GM12878 (cell line): Measurements from ENCODE around the gene EPB41L1. TPM values are rescaled to one million over a fixed set of nuclear protein-coding genes. Genes with fewer than 3 reads are reported as not detected.
A peak's percentile ranks its signal among the peaks of the same experiment; 100 is the strongest.

Experiments
- BHLHE40 ChIP-seq, 2 experiments: fragments of 450-650 bp in 1 of 2; IDR thresholded peaks; 2 replicates each; pipeline ENCODE4 v1.6.1; 2011 to 2017; ENCODE audit warnings: low read depth in 2 of 2, borderline replicate concordance in 1 of 2, improper control_type of control experiment in 1 of 2, low read length in 1 of 2, mild to moderate bottlenecking in 1 of 2
- CBFB ChIP-seq: IDR thresholded peaks from 2 replicates; pipeline ENCODE4 v1.6.1; 2016; ENCODE audit warnings: antibody characterized with exemption, low read depth
- EP300 ChIP-seq, 2 experiments: fragments of 150-350 bp in 1 of 2; IDR thresholded peaks; 2 replicates each; pipeline ENCODE4 v1.6.1; 2011 to 2012; ENCODE audit warnings: low read depth in 2 of 2, low read length in 2 of 2, borderline replicate concordance in 1 of 2, improper control_type of control experiment in 1 of 2, inconsistent platforms in 1 of 2; ENCODE audit not compliant: control insufficient read depth in 1 of 2
- LARP7 ChIP-seq: fragments of 450-650 bp; IDR thresholded peaks from 2 replicates; pipeline ENCODE4 v1.6.1; 2017; ENCODE audit warnings: mild to moderate bottlenecking
- PAX5 ChIP-seq: IDR thresholded peaks from 2 replicates; pipeline ENCODE4 v1.6.1; 2011; ENCODE audit warnings: low read depth, low read length, borderline replicate concordance
- POLR2A ChIP-seq: IDR thresholded peaks from 2 replicates; pipeline ENCODE4 v1.6.1; 2011; ENCODE audit warnings: low read depth, mild to moderate bottlenecking, low read length
- POU2F2 ChIP-seq: IDR thresholded peaks from 3 replicates; pipeline ENCODE4 v1.6.1; 2011; ENCODE audit warnings: low read depth, mild to moderate bottlenecking, low read length, borderline replicate concordance
- RUNX3 ChIP-seq: IDR thresholded peaks from 2 replicates; pipeline ENCODE4 v1.6.1; 2012; ENCODE audit warnings: low read length, inconsistent platforms
- SREBF1 ChIP-seq: IDR thresholded peaks from 2 replicates; pipeline ENCODE4 v1.6.1; 2012; ENCODE audit warnings: mild to moderate bottlenecking, low read length
- SUPT20H ChIP-seq: IDR thresholded peaks from 2 replicates; pipeline ENCODE4 v1.6.1; 2011; ENCODE audit warnings: low read depth, mild to moderate bottlenecking, low read length, moderate library complexity, borderline replicate concordance; ENCODE audit not compliant: control insufficient read depth
- TBL1XR1 ChIP-seq: IDR thresholded peaks from 2 replicates; pipeline ENCODE4 v1.6.1; 2012; ENCODE audit warnings: low read depth, low read length, improper control_type of control experiment
- WRNIP1 ChIP-seq: IDR thresholded peaks from 2 replicates; pipeline ENCODE4 v1.6.1; 2011; ENCODE audit warnings: low read depth, low read length, improper control_type of control experiment, borderline replicate concordance
- ZNF207 ChIP-seq: fragments of 450-650 bp; IDR thresholded peaks from 2 replicates; pipeline ENCODE4 v1.6.1; 2014; ENCODE audit warnings: antibody characterized with exemption, mild to moderate bottlenecking, borderline replicate concordance
- polyA plus RNA-seq, 11 experiments: library from polyadenylated mRNA; depleted of rRNA in 4 of 11; unstranded in 6 of 11; stranded (reverse) in 5 of 11; fragments of >200 nt; fragmentation: Nextera tagmentation in 4 of 11; fragmentation: Illumina TruSeq in 1 of 11; extraction: Ambion mirVana in 4 of 11; extraction: Trizol in 1 of 11; gene quantifications; 1 replicate in 1 of 11; 2 replicates in 10 of 11; pipeline versions ENCODE4 v1.2.1 to v1.2.3, GENCODE V29; 2011 to 2016; ENCODE audit warnings: inconsistent platforms in 2 of 11, missing spikeins in 2 of 11, low read depth in 1 of 11
- total RNA-seq, 4 experiments: library from RNA; depleted of rRNA in 3 of 4; stranded (reverse); fragments of >200 nt in 3 of 4; fragmentation: Illumina TruSeq in 1 of 4; extraction: Trizol in 1 of 4; gene quantifications; 2 replicates each; pipeline versions ENCODE4 v1.2.1 to v1.2.3, GENCODE V29; 2013 to 2021
- TF ChIP-seq, protein P1 (sequence below), 3 experiments: IDR thresholded peaks in 2 of 3; conservative IDR thresholded peaks in 1 of 3; 2 replicates each; pipeline ENCODE4 v1.5.1; 2011; ENCODE audit warnings: low read depth in 3 of 3, low read length in 3 of 3, mild to moderate bottlenecking in 3 of 3, control low read depth in 2 of 3, moderate library complexity in 2 of 3, inconsistent platforms in 1 of 3, mixed read lengths in 1 of 3; ENCODE audit not compliant: control insufficient read depth in 2 of 3, insufficient read depth in 1 of 3; ENCODE audit errors: extremely low read depth in 1 of 3
- TF ChIP-seq, protein P2 (sequence below): IDR thresholded peaks from 2 replicates; pipeline ENCODE4 v1.6.1; 2012; ENCODE audit warnings: low read length, inconsistent platforms
- TF ChIP-seq, protein P3 (sequence below): fragments of 450-650 bp; formaldehyde crosslinking; IDR thresholded peaks from 2 replicates; pipeline ENCODE4 v1.4.0; 2020; ENCODE audit warnings: mild to moderate bottlenecking, moderate library complexity
- TF ChIP-seq, protein P4 (sequence below): IDR thresholded peaks from 2 replicates; pipeline ENCODE4 v1.6.1; 2011; ENCODE audit warnings: low read depth, low read length, improper control_type of control experiment, borderline replicate concordance
- TF ChIP-seq, protein P5 (sequence below): fragments of 450-650 bp; IDR thresholded peaks from 2 replicates; pipeline ENCODE4 v1.6.1; 2017; ENCODE audit warnings: low read depth, mild to moderate bottlenecking, moderate library complexity
- TF ChIP-seq, protein P6 (sequence below): fragments of 450-650 bp; IDR thresholded peaks from 2 replicates; pipeline ENCODE4 v1.6.1; 2014; ENCODE audit warnings: mild to moderate bottlenecking

The EPB41L1 gene
- total and polyA plus RNA-seq, 10 of the 15 experiments (the other 5 are each of a cell fraction or from before 2014, with no cell fraction given), result 0.08 to 3.2 (median 0.31) TPM

DNA sequence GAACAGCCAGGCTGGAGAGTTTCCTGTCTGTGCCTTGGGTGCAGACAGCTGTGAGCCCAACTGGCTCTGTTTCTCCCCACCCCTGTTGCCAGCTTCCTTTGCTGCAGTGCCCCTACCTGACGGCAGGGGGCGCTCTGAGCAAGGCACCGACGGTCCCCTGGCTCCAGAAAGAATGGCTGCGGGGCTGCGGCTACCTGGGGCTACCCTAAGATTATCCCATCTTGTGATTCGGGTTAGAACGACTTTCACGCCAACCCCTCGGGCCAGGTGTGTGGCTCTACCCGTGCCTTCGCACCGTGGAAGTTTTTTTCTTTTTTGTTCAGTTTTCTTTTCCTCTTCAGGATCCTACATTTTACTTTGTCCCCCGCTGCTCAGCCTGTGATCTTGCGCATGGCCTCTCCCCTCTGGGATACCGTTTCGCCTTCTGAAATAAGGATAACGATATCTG is 48.4 kb downstream of the EPB41L1 start (continued):
- TF ChIP-seq, protein P1, sequence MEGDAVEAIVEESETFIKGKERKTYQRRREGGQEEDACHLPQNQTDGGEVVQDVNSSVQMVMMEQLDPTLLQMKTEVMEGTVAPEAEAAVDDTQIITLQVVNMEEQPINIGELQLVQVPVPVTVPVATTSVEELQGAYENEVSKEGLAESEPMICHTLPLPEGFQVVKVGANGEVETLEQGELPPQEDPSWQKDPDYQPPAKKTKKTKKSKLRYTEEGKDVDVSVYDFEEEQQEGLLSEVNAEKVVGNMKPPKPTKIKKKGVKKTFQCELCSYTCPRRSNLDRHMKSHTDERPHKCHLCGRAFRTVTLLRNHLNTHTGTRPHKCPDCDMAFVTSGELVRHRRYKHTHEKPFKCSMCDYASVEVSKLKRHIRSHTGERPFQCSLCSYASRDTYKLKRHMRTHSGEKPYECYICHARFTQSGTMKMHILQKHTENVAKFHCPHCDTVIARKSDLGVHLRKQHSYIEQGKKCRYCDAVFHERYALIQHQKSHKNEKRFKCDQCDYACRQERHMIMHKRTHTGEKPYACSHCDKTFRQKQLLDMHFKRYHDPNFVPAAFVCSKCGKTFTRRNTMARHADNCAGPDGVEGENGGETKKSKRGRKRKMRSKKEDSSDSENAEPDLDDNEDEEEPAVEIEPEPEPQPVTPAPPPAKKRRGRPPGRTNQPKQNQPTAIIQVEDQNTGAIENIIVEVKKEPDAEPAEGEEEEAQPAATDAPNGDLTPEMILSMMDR (IDR thresholded peaks at IDR 0.05 in 2 of 3, conservative IDR thresholded peaks at IDR 0.05 in 1 of 3; ENCODE audit: control insufficient read depth in 2 of 3, extremely low read depth in 1 of 3, insufficient read depth in 1 of 3, low read depth in 3 of 3, low read length in 3 of 3), result peak; percentile 95 to 100 (median 99); a peak in 5 of 6 replicates
- TF ChIP-seq EP300 (IDR thresholded peaks at IDR 0.05; ENCODE audit: borderline replicate concordance in 1 of 2, control insufficient read depth in 1 of 2, low read depth in 2 of 2, low read length in 2 of 2) (no peak), SUPT20H (no peak), POLR2A (no peak), PAX5 (0 out of 2 replicates have a peak, but pooled peaks have one; percentile 14), CBFB (no peak), POU2F2 (0 out of 3 replicates have a peak, but pooled peaks have one; percentile 15), BHLHE40 (IDR thresholded peaks at IDR 0.05; ENCODE audit: borderline replicate concordance in 1 of 2, low read depth in 2 of 2, low read length in 1 of 2) (0 out of 4 replicates have a peak, but pooled peaks of 1 of the 2 experiments have one; percentile 22), WRNIP1 (0 out of 2 replicates have a peak, but pooled peaks have one; percentile 38), RUNX3 (no peak), LARP7 (no peak), TBL1XR1 (peak; percentile 23; the same call in 1 of the 2 replicates), SREBF1 (no peak), ZNF207 (0 out of 2 replicates have a peak, but pooled peaks have one; percentile 26)
- TF ChIP-seq, protein P2, sequence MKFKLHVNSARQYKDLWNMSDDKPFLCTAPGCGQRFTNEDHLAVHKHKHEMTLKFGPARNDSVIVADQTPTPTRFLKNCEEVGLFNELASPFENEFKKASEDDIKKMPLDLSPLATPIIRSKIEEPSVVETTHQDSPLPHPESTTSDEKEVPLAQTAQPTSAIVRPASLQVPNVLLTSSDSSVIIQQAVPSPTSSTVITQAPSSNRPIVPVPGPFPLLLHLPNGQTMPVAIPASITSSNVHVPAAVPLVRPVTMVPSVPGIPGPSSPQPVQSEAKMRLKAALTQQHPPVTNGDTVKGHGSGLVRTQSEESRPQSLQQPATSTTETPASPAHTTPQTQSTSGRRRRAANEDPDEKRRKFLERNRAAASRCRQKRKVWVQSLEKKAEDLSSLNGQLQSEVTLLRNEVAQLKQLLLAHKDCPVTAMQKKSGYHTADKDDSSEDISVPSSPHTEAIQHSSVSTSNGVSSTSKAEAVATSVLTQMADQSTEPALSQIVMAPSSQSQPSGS, result no peak
- TF ChIP-seq, protein P3, sequence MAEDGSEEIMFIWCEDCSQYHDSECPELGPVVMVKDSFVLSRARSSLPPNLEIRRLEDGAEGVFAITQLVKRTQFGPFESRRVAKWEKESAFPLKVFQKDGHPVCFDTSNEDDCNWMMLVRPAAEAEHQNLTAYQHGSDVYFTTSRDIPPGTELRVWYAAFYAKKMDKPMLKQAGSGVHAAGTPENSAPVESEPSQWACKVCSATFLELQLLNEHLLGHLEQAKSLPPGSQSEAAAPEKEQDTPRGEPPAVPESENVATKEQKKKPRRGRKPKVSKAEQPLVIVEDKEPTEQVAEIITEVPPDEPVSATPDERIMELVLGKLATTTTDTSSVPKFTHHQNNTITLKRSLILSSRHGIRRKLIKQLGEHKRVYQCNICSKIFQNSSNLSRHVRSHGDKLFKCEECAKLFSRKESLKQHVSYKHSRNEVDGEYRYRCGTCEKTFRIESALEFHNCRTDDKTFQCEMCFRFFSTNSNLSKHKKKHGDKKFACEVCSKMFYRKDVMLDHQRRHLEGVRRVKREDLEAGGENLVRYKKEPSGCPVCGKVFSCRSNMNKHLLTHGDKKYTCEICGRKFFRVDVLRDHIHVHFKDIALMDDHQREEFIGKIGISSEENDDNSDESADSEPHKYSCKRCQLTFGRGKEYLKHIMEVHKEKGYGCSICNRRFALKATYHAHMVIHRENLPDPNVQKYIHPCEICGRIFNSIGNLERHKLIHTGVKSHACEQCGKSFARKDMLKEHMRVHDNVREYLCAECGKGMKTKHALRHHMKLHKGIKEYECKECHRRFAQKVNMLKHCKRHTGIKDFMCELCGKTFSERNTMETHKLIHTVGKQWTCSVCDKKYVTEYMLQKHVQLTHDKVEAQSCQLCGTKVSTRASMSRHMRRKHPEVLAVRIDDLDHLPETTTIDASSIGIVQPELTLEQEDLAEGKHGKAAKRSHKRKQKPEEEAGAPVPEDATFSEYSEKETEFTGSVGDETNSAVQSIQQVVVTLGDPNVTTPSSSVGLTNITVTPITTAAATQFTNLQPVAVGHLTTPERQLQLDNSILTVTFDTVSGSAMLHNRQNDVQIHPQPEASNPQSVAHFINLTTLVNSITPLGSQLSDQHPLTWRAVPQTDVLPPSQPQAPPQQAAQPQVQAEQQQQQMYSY (CRISPR knock-in tag), result no peak
- TF ChIP-seq, protein P4, sequence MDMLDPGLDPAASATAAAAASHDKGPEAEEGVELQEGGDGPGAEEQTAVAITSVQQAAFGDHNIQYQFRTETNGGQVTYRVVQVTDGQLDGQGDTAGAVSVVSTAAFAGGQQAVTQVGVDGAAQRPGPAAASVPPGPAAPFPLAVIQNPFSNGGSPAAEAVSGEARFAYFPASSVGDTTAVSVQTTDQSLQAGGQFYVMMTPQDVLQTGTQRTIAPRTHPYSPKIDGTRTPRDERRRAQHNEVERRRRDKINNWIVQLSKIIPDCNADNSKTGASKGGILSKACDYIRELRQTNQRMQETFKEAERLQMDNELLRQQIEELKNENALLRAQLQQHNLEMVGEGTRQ, result no peak
- TF ChIP-seq, protein P5, sequence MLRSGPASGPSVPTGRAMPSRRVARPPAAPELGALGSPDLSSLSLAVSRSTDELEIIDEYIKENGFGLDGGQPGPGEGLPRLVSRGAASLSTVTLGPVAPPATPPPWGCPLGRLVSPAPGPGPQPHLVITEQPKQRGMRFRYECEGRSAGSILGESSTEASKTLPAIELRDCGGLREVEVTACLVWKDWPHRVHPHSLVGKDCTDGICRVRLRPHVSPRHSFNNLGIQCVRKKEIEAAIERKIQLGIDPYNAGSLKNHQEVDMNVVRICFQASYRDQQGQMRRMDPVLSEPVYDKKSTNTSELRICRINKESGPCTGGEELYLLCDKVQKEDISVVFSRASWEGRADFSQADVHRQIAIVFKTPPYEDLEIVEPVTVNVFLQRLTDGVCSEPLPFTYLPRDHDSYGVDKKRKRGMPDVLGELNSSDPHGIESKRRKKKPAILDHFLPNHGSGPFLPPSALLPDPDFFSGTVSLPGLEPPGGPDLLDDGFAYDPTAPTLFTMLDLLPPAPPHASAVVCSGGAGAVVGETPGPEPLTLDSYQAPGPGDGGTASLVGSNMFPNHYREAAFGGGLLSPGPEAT, result no peak
- TF ChIP-seq, protein P6, sequence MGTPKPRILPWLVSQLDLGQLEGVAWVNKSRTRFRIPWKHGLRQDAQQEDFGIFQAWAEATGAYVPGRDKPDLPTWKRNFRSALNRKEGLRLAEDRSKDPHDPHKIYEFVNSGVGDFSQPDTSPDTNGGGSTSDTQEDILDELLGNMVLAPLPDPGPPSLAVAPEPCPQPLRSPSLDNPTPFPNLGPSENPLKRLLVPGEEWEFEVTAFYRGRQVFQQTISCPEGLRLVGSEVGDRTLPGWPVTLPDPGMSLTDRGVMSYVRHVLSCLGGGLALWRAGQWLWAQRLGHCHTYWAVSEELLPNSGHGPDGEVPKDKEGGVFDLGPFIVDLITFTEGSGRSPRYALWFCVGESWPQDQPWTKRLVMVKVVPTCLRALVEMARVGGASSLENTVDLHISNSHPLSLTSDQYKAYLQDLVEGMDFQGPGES, result no peak
